ENCODE data around the gene MTG1.
"Not testable (repeated sequence)": the region's sequence is repeated elsewhere in the genome, so short reads cannot be mapped to it uniquely, and the experiment has no call there.

Gene MTG1

DNA sequence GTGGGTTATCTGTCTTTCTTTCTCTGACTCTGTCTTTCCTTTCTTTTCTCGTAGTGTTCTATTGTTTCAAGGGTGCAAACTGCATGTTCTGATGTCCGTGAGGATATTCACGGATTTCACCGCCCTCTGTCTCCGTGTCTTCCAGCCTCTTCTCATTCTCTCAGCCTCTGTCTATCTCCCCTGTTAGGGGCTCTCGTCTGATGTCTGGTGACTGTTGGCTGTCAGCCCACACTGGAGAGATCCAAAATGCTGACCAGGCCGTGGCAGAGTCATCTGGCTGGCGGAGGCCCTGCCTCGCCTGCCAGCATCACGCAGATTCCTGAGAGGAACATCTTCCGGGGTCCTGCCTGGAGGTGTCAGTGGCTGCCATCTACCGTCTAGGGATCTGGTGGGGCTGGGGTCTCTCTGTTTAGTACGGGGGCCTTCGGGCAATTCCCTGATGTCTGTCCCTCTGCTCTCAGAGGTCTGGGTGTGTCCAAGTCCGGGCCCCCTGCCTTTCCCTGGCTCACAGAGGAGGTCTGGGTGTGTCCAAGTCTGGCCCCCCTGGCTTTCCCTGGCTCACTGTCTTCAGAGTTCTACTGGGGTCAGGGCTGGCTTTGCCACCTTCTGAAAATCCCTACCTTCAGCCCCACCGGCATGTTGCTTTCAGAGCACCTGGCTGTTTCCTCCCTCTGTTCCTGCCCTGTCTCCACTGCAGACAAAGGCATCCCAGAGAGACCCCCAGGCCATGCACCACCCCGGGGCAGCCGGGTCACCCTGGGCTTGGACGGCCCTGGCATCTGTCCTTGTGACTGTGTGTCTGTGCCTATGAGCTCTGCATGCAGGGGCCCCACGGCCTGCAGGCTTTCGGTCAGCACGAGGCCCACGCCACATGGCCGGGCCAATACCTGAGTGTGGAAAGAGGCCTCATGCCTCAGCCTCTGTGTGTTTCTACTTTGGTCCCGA, 45.8 kb downstream of the MTG1 start:
- no peak for DNase-seq (ENCODE audit: low read depth)
- TF ChIP-seq, protein P1, sequence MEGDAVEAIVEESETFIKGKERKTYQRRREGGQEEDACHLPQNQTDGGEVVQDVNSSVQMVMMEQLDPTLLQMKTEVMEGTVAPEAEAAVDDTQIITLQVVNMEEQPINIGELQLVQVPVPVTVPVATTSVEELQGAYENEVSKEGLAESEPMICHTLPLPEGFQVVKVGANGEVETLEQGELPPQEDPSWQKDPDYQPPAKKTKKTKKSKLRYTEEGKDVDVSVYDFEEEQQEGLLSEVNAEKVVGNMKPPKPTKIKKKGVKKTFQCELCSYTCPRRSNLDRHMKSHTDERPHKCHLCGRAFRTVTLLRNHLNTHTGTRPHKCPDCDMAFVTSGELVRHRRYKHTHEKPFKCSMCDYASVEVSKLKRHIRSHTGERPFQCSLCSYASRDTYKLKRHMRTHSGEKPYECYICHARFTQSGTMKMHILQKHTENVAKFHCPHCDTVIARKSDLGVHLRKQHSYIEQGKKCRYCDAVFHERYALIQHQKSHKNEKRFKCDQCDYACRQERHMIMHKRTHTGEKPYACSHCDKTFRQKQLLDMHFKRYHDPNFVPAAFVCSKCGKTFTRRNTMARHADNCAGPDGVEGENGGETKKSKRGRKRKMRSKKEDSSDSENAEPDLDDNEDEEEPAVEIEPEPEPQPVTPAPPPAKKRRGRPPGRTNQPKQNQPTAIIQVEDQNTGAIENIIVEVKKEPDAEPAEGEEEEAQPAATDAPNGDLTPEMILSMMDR (conservative IDR thresholded peaks at IDR 0.05; ENCODE audit: low read length), result no peak
- H3K4me3 ChIP-seq (ENCODE audit: low read length), result no peak overlapping the region

DNA sequence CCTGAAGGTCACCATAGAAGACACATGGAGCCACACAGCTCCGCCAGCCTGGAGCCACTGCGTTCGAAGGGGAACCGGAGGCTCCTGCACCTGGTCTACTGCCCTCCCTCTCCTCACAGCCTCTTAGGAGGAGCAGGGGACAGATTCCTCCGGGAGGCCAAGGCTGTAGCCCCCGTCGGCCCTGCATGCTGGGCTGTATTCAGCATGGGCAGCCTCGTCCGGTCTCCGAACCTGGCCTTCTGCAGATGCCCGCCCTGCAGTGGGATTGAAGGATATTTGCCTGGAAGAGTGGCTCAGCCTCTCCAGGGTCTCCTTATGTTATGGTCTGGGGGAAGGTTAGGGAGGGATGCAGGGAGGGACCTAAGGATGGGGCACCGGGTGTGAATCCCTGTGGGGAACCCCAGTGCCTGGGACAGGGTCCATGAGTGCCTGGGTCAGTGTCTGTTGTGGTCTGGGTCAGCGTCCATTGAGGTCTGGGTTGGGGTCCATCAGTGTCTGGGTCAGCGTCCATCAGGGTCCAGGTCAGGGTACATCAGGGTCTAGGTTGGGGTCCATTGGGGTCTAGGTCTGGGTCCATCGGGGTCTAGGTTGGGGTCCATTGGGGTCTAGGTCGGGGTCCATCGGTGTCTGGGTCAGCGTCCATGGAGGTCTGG, 46.8 kb downstream of the MTG1 start:
- TF ChIP-seq, protein P1 (conservative IDR thresholded peaks at IDR 0.05; ENCODE audit: low read length), result no peak
- no peak for DNase-seq (ENCODE audit: low read depth)
- H3K4me3 ChIP-seq (ENCODE audit: low read length), result no peak overlapping the region

DNA sequence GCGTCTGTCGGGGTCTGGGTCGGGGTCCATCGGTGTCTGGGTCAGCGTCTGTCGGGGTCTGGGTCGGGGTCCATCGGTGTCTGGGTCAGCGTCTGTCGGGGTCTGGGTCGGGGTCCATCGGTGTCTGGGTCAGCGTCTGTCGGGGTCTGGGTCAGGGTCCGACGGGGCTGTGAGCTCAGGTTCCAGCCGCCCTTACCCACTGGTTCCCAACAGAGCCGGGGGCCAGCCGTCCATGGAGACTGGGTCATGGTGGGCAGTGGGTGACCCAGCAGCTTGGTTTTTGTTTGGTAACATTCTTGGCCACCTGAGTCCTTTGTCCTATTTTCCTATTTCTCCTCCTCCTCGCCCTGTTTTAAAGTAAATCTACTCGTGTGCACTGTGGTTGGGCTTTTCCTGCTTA, 47.4 kb downstream of the MTG1 start:
- not testable (repeated sequence) for DNase-seq (ENCODE audit: low read depth); H3K4me3 ChIP-seq (ENCODE audit: low read length)

DNA sequence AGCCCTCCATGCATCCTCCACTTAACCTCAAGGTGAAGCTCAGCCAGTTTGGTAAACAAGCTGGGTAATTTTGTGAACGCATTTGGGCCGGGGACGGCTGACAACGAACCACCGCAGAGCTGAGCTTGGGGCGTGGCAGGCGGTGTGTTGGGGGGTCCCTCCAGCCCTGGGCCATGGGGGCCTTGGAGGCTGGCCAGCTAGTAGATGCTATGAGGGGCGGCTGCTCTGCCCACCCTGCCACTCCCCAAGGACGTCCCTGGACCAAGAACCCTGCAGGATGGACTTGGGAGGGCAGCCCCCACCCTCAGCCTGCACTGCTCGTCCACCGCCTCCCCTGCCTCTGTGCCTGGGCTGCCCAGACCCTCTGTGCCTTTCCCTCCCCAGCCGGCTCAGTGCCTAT, 47.8 kb downstream of the MTG1 start:
- DNase-seq (ENCODE audit: low read depth), result no peak
- TF ChIP-seq, protein P1 (conservative IDR thresholded peaks at IDR 0.05; ENCODE audit: low read length), result no peak
- no peak overlapping the region for H3K4me3 ChIP-seq (ENCODE audit: low read length)

DNA sequence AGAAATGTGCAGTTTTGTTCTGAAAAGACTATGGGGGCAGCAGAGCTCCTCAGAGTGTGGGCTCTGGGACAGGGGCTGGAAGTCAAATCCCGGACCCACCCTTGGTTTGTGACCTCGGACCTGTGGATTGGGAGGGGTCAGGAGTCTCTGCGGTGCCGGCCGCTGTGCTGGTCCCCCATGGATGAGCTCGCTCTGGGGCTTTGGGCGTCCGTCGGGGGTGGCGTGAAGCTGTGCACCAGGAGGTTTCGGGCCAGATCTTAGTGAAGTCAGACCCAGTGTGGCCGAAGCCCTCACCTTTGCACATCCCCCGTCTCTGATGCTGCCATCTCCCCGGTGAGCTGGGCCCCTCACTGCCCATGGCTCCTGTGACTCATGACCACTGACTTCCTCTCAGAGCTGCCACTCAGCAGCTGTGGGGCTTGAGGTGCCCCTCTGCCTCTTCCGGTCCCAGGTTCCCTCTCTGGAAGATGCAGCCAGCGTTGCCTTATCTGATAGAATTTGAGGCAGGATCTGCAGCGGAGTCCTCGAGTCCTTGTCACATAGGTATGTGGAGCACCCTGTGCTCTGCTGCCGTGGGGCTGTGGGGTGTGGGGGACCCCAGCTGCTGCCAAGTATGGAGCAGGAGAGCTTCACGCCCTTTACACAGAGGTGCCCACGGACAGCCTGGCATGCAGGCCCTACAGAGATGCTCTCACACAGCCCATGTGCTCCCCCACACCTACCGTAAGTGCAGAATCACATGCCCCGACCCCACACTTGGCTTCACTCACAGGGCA, 48.4 kb downstream of the MTG1 start:
- no peak overlapping the region for H3K4me3 ChIP-seq (ENCODE audit: low read length)
- TF ChIP-seq, protein P1 (conservative IDR thresholded peaks at IDR 0.05; ENCODE audit: low read length), result no peak
- DNase-seq (ENCODE audit: low read depth), result no peak

DNA sequence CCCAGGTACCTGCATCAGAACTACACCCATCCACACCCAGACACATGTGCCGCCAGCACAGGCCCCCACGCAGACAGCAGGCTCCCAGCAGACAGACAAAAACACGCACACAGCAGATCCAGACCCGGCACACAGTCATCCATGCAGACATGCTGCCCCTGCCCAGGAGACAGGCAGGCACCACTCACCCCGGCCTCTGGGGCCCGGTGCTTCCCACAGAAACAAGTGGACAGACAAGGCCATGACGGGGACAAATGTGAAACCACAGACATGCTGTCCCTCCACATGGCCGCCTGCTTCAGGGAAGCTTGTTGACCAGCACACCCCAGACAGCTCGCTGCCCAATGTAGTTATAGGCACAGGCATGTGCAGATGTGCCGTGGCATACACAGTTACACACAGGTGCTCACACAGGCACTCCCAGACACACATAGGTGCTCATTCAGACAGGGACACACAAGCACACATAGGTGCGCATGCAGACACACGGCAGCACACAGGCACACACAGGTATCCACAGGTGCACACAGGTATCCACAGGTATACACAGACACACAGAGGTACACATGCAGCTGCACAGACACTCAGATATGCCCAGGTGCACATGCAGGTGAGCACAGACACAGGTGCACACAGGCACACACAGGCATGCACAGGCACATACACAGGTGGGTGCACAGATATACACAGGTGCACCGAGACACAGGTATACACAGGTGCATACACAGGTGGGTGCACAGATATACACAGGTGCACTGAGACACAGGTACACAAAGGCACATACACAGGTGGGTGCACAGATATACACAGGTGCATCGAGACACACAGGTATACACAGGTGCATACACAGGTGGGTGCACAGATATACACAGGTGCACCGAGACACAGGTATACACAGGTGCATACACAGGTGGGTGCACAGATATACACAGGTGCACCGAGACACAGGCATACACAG, 49.3 kb downstream of the MTG1 start:
- TF ChIP-seq, protein P1 (conservative IDR thresholded peaks at IDR 0.05; ENCODE audit: low read length), result no peak
- no peak overlapping the region for H3K4me3 ChIP-seq (ENCODE audit: low read length)
- no peak for DNase-seq (ENCODE audit: low read depth)
